Esophagus squamous epithelium (tissue), 5 donors: ENCODE measurements around the gene ATP2B2. TPM values are rescaled to one million over a fixed set of nuclear protein-coding genes. Genes with fewer than 3 reads are reported as not detected.

Experiments used
- DNase-seq: peaks from one replicate; lab custom pipeline; 2025; lab: John Stamatoyannopoulos, UW
- H3K27ac ChIP-seq, 4 donors: fragments of 200-600 bp; sonication (generic); one replicate each; pipeline ENCODE4 v1.5.1; 2016 to 2019; ENCODE audit warnings: mild to moderate bottlenecking in 1 of 4
- H3K27me3 ChIP-seq, 4 donors: fragments of 200-600 bp; sonication (generic); 1 replicate in 3 of 4; 2 replicates in 1 of 4; pipeline versions ENCODE4 v1.5.1 to v1.6.0; 2017 to 2021; ENCODE audit warnings: antibody characterized with exemption in 1 of 4
- H3K36me3 ChIP-seq, 3 donors: fragments of 200-600 bp; sonication (generic); one replicate each; pipeline ENCODE4 v1.5.1; 2016 to 2019
- H3K4me1 ChIP-seq, 3 donors: fragments of 200-600 bp; sonication (generic); one replicate each; pipeline ENCODE4 v1.5.1; 2017 to 2019
- H3K4me3 ChIP-seq, 4 donors: fragments of 200-600 bp; sonication (generic); 1 replicate in 3 of 4; 2 replicates in 1 of 4; pipeline ENCODE4 v1.5.1; 2016 to 2019; ENCODE audit warnings: mild to moderate bottlenecking in 2 of 4, moderate library complexity in 1 of 4
- H3K9me3 ChIP-seq, 3 donors: fragments of 200-600 bp; sonication (generic); one replicate each; pipeline ENCODE4 v1.5.1; 2016 to 2019
- POLR2A ChIP-seq, 4 donors: fragments of 450-650 bp; IDR thresholded peaks; one replicate each; pipeline ENCODE4 v1.6.1; 2017; ENCODE audit warnings: antibody characterized with exemption in 4 of 4, mild to moderate bottlenecking in 4 of 4, moderate library complexity in 3 of 4
- WGBS, 2 donors: methylation state at CpG; one replicate each; pipeline ENCODE4 v1.1.5; 2018; 5-methylcytosine and 5-hydroxymethylcytosine counted together
- intact Hi-C: fragments of 100-400 bp; cut with DNase I; formaldehyde crosslinking; loops from one replicate; pipeline ENCODE4 v1.15.0; 2022
- total RNA-seq, 4 donors: library from RNA; depleted of rRNA; stranded (reverse); fragments of >200 nt; gene quantifications; one replicate each; pipeline ENCODE4 v1.1.0, GENCODE V29; 2016
- TF ChIP-seq, protein P1 (sequence below), 6 experiments: fragments of 450-650 bp in 4 of 6; fragments of 200-600 bp in 2 of 6; sonication (generic) in 2 of 6; IDR thresholded peaks; one replicate each; pipeline ENCODE4 v1.5.1; 2016 to 2019; ENCODE audit warnings: antibody characterized with exemption in 6 of 6, mild to moderate bottlenecking in 4 of 6, moderate library complexity in 4 of 6
- donor health status: DM: yes; HTN: yes; CAD: no.

Gene ATP2B2
- total RNA-seq, 4 donors from 2014 or later: 0.31 to 0.57 (median 0.42) TPM

DNA sequence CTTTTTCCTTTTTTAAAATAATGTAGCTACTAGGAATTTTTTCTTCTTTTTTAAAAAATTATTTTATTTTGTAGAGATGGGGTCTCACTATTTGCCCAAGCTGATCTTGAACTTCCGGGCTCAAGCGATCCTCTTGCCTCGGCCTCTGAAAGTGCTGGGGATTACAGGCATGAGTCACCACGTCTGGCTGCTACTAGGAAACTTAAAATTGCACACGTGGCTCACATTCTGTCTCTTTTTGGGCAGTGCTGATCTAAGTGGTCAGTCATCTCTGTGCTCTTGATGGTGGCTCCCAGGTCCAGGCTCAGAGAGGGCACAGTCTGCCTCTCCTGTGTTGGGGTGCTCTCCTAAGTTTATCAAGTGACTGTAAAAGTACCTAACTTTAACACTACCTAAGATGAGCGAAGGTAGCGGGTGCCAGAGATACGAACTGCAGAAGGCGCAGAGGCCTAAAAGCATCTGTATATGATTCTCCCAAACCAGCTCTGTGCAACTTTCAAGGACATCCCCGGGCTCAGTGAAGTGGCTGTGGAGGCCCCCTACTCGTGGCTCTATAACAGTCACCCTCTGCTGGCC lies 131.6 kb downstream of the ATP2B2 start:
- DNase-seq: no peak
- Histone ChIP-seq H3K36me3 (no peaks in the 10 kb centered on the region), H3K27me3 (peaks cover 0 to 28% (median 0%) of the 10 kb centered on the region in 4 donors), H3K4me3 (no peak overlapping the region), H3K4me1 (peaks cover 0 to 13% (median 0%) of the 10 kb centered on the region in 3 donors), H3K9me3 (peaks cover 0 to 5% (median 0%) of the 10 kb centered on the region in 3 donors), H3K27ac (no peak overlapping the region)
- WGBS, 2 donors: 63% methylated on average over 11 of the region's 11 CpGs
- intact Hi-C loops: no loop called here
- no peak for TF ChIP-seq POLR2A (IDR thresholded peaks at IDR 0.05)

DNA sequence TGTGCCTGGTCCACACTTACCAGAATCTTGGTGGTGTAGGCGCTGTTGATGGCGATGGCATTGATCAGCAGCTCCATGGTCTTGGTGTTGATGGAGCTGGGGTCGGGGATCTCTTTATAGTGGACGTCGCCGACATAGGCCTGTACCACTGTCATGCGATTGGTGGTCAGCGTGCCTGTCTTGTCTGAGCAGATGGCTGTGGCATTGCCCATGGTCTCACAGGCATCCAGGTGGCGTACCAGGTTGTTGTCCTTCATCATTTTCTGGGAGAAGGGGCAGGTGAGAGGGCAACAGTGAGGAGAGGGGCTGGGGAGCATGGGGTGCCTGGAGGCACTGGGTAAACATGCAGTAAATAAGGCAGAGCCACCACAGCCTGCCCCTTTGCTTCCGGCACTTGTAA lies 133.6 kb downstream of the ATP2B2 start:
- WGBS, 2 donors: 80 to 90% methylated on average over 8 of the region's 10 CpGs
- H3K27ac ChIP-seq: no peak overlapping the region
- no peak for TF ChIP-seq POLR2A (IDR thresholded peaks at IDR 0.05)
- DNase-seq: no peak
- intact Hi-C loops: no loop called here
- H3K4me1 ChIP-seq: peaks cover 0 to 15% (median 0%) of the 10 kb centered on the region in 3 donors
- H3K36me3 ChIP-seq: no peaks in the 10 kb centered on the region
- no peak overlapping the region for H3K4me3 ChIP-seq
- peaks cover 0 to 23% (median 0%) of the 10 kb centered on the region in 4 donors for H3K27me3 ChIP-seq
- peaks cover 0 to 5% (median 0%) of the 10 kb centered on the region in 3 donors for H3K9me3 ChIP-seq

DNA sequence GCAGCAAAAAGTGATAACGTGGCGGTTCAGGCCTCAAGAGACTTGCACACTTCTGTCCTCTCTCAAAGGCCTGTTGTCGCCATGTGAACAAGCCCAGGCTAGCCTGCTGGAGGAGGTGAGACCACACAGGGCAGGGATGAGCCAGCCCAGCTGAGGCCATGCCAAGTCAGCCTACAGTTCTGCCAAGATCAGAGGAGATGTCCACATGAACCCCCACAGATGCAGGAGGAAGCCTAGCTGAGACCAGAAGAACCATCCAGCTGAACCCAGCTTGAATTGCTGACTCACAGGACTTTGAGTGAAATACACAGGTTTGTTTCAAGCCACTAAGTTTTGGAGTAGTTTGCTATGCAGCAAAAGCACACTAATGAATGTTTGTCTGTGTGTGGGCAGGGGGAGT lies 134.2 kb downstream of the ATP2B2 start:
- peaks cover 0 to 5% (median 0%) of the 10 kb centered on the region in 3 donors for H3K9me3 ChIP-seq
- DNase-seq: no peak
- no peak overlapping the region for H3K27ac ChIP-seq
- peaks cover 0 to 17% (median 0%) of the 10 kb centered on the region in 4 donors for H3K27me3 ChIP-seq
- no peak overlapping the region for H3K4me3 ChIP-seq
- peaks cover 0 to 16% (median 0%) of the 10 kb centered on the region in 3 donors for H3K4me1 ChIP-seq
- TF ChIP-seq, protein P1, sequence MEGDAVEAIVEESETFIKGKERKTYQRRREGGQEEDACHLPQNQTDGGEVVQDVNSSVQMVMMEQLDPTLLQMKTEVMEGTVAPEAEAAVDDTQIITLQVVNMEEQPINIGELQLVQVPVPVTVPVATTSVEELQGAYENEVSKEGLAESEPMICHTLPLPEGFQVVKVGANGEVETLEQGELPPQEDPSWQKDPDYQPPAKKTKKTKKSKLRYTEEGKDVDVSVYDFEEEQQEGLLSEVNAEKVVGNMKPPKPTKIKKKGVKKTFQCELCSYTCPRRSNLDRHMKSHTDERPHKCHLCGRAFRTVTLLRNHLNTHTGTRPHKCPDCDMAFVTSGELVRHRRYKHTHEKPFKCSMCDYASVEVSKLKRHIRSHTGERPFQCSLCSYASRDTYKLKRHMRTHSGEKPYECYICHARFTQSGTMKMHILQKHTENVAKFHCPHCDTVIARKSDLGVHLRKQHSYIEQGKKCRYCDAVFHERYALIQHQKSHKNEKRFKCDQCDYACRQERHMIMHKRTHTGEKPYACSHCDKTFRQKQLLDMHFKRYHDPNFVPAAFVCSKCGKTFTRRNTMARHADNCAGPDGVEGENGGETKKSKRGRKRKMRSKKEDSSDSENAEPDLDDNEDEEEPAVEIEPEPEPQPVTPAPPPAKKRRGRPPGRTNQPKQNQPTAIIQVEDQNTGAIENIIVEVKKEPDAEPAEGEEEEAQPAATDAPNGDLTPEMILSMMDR (IDR thresholded peaks at IDR 0.05): no peak
- TF ChIP-seq POLR2A (IDR thresholded peaks at IDR 0.05): no peak
- WGBS, 2 donors: 67 to 78% methylated on average over 2 to 3 of the region's 3 CpGs
- H3K36me3 ChIP-seq: no peaks in the 10 kb centered on the region
- intact Hi-C loops: no loop called here

DNA sequence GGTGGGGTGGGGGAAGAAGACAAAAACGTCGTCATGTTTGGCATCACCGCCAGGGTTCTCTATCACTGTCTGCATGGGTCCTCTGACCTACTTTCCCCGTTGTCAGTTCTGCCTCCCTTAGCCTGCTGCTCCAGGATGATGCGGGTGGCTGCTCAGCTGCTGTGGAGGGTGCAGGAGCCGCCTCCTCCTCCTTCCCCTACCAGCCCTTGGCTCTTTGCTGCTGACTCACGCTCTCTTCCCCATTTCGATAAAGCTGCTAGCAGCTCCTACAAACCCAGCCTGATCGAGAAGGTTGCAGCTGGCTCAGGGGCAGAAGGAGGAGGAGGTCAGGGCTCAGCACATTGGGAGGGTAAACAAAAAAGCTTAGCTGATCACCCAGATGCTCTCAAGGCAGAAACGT lies 135.0 kb downstream of the ATP2B2 start:
- Histone ChIP-seq H3K27ac (no peak overlapping the region), H3K27me3 (peaks cover 0 to 16% (median 0%) of the 10 kb centered on the region in 4 donors), H3K9me3 (peaks cover 0 to 5% (median 0%) of the 10 kb centered on the region in 3 donors), H3K4me3 (no peak overlapping the region), H3K4me1 (peaks cover 0 to 16% (median 0%) of the 10 kb centered on the region in 3 donors), H3K36me3 (no peaks in the 10 kb centered on the region)
- no peak for DNase-seq
- TF ChIP-seq POLR2A (IDR thresholded peaks at IDR 0.05): no peak
- TF ChIP-seq, protein P1 (IDR thresholded peaks at IDR 0.05): no peak
- WGBS, 2 donors: 34 to 36% methylated on average over 1 to 7 of the region's 10 CpGs
- intact Hi-C loops: no loop called here

DNA sequence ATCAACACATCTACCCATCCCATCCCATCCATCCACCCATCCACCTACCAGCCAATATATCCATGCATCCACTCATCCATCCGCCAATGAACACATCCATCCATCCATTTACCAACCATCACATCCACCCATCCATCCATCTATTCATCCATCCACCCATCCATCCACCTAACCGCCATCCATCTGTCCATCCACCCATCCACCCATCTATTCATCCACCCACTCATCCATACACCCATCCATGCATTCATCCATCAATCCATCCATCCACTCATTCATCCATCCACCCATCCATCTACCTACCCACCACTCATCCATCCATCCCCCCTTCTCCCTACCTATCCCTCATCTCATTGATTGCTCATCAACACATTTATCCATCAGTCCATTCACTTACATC lies 136.9 kb downstream of the ATP2B2 start:
- WGBS, 2 donors: 93 to 94% methylated on average over 2 of the region's 2 CpGs

DNA sequence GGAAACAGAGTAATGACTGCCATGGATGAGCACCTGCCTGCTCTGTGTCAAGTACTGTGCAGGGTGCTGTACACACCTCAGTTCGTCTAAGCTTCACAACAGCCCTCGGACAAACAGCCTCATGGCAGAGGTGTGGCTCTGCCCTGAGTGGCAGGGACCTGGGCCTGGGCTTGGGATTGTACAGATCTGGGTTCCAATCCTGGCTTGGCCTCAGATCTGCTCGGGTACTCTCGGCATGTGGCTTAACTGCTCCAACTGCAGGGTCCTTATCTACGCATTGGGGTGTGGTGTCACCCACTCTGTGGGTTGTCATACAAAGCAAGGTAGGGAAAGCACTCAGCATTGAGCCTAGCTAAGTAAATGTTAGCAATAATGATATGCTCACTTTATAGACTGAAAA lies 137.9 kb downstream of the ATP2B2 start:
- WGBS, 2 donors: 75 to 97% methylated on average over 2 to 5 of the region's 5 CpGs
- Histone ChIP-seq H3K27me3 (peaks cover 0 to 16% (median 0%) of the 10 kb centered on the region in 4 donors), H3K4me3 (no peak overlapping the region), H3K9me3 (peaks cover 0 to 5% (median 0%) of the 10 kb centered on the region in 3 donors), H3K4me1 (peaks cover 0 to 16% (median 0%) of the 10 kb centered on the region in 3 donors), H3K27ac (no peak overlapping the region), H3K36me3 (no peaks in the 10 kb centered on the region)
- DNase-seq: no peak
- intact Hi-C loops: no loop called here
- no peak for TF ChIP-seq POLR2A (IDR thresholded peaks at IDR 0.05)
- TF ChIP-seq, protein P1 (IDR thresholded peaks at IDR 0.05): no peak

More for the DNA sequence above, 136.9 kb downstream of the ATP2B2 start:
- intact Hi-C loops: no loop called here
- Histone ChIP-seq H3K4me3 (no peak overlapping the region), H3K9me3 (peaks cover 0 to 5% (median 0%) of the 10 kb centered on the region in 3 donors), H3K4me1 (peaks cover 0 to 16% (median 0%) of the 10 kb centered on the region in 3 donors), H3K36me3 (no peaks in the 10 kb centered on the region), H3K27me3 (peaks cover 0 to 16% (median 0%) of the 10 kb centered on the region in 4 donors), H3K27ac (no peak overlapping the region)
- DNase-seq: no peak
- TF ChIP-seq, protein P1 (IDR thresholded peaks at IDR 0.05): no peak
- TF ChIP-seq POLR2A (IDR thresholded peaks at IDR 0.05): no peak
